Skeletal muscle cell (primary cell): ENCODE results near the gene ST14.
"Not testable (repeated sequence)": the region's sequence is repeated elsewhere in the genome, so short reads cannot be mapped to it uniquely, and the experiment has no call there.

ENCODE experiments used
- DNase-seq: peaks from one replicate; pipeline ENCODE4 v3.0.0-alpha.2; 2010; ENCODE audit warnings: low read depth
- H3K4me3 ChIP-seq: 2 replicates; pipeline ENCODE4 v1.5.1; 2011; ENCODE audit warnings: low read depth, mild to moderate bottlenecking, control low read depth, low read length, moderate library complexity

The ST14 gene

DNA sequence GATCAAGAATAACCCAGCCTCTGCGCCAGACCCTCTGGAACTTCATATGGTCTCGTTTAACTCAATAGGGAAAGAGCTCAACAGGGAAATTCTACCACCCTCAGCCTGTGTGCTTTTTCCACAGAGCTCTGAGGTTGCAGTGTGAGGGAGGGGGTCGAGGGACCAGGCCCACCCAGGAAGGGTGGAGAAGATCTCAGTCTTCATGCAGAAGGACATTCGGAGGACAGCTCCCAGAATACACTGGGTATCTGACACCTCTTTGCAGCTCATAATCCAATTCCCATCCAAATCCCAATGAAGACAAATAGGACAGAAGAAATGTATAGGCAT is 56.6 kb downstream of the ST14 start:
- no peak for DNase-seq
- no peak overlapping the region for H3K4me3 ChIP-seq

GRCh38 chr11:130216591-130217132 is 57.1 kb downstream of the ST14 start:
- DNase-seq: no peak
- no peak overlapping the region for H3K4me3 ChIP-seq

DNA sequence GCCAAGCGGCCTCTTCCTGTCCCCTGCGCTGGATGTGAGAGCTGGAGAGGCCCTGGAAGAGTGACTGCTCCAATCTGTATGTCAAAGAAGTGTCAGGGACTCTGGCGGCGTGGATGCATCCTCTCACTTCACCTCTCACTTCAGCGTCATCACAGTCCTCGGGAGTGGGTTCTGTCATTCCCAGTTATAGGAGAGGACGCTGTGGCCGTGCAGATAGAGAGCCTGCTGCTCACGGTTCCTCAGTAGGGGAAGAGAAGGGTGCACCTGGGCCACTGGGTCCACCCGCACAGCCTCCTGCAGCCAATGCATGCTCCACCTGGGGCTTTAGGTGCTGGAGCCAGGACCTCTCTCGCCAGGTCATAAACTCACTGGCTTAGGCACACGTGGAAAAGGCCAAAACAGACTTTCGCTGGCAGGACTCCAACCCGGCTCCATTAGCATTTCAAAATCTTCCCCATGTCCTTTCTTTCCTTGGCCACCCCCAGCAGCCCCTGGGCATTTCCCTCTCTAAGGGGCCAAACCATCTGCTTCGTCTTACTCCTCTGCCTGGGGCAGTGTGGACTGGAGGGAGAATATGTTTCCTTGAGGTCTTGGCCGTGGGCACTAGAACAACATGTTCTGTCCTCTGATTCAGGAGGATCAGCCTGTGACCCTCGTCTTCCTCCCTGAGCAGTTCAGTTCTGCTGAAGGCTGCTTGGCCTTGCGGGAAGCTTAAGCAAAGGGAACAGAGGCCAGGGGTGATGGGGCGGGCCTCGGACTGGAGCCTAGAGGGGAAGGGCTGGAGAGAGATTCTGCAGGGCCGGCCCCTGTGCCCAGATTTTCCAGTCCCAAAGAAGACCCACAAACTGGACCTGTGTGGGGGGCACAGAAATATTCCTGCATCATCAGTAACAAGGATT is 57.8 kb downstream of the ST14 start:
- no peak for DNase-seq
- no peak overlapping the region for H3K4me3 ChIP-seq

GRCh38 chr11:130218501-130219070 is 59.0 kb downstream of the ST14 start:
- no peak for DNase-seq
- H3K4me3 ChIP-seq: no peak overlapping the region

DNA sequence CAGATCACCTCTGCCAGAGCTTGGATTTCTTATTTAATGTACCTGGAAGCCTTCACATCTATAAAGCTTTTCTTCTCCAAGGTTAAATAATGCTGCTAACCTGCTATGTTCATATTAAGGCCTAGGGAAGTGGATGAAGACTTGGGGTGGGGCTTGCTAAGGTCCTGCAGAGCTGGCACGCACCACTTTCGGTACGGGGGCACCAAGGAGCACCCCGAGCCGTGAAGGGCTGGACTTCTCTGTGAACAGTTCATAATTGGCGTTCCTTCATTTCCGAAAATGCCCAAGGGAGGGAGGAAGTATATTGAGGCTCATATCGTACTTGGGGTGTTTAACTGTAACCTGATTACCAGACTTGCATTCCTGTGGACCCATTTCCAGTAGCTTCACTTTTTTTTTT is 59.6 kb downstream of the ST14 start:
- DNase-seq: no peak
- H3K4me3 ChIP-seq: no peak overlapping the region

DNA sequence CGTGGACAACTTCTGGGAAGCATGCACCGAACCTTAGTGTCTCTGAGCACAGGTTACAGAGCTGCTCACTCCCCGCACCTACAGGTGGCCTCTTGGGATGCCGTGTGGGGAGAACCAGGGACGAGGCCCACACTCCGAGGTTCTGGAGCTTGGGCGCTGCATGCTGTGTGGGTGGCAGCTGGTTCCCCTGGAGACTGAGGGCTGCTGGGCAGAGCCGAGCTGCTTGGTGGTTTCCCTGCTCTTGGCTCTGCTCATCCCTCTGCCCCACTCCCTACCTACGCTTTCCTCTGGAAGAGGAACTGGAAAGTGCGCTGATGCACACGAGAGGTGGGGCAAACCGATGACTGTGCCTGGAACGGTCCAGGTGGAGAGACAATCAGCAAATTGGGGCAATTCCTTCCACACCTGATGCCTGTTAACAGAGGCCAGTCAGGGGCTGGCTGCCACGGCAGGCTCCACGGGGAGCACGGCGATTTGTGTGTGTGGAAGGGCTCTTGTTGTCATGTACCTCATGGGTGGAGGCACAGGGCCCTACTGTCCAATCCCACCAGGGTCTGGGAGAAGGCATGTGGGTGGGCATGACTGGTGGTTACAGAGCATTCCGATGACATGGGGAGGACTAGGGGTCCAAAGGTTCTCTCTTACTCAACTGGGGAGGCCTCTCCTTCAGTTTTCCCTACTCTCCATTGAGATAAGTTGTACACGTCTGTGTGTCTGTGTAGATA is 60.9 kb downstream of the ST14 start:
- DNase-seq: no peak
- no peak overlapping the region for H3K4me3 ChIP-seq

GRCh38 chr11:130223291-130223971 is 63.8 kb downstream of the ST14 start:
- DNase-seq: no peak
- no peak overlapping the region for H3K4me3 ChIP-seq

DNA sequence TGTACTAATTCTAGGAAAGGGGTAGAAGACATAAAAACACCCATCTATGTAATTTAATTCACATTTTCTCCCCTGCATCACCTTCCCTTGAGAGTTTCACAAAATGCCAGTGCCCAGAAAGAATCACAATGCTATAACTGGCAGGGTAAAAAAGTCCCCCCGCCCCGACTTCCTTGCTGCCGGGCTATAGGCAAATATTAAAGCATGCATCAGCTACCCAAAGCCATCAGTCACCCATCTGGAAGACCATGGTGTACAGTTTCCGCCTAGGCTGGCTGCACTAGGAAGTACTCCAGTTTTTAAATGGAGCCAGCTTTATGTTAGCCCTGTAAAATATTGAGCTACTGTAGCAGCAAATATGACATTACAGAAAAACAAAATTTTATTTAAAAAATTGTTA is 67.8 kb downstream of the ST14 start:
- no peak overlapping the region for H3K4me3 ChIP-seq
- DNase-seq: no peak

DNA sequence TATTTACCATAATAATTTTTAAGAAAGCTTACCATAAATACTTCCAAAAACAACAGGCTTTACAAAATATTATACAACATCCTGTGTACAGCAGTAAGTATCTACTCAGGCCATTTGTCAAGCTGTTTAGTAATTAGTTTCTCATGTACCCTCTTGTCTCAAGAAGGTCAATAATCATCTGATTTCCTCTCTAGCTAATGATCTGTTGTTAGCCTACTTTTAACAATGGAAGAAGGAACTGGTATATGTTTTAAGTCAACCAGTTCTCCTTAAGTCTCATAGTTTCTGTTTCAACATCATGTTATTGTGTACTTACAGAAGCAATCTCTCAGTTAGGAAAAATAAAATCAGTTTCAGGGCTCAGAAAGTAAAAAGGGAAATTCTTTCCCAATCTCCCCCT is 73.9 kb downstream of the ST14 start:
- not testable (repeated sequence) for H3K4me3 ChIP-seq, DNase-seq

DNA sequence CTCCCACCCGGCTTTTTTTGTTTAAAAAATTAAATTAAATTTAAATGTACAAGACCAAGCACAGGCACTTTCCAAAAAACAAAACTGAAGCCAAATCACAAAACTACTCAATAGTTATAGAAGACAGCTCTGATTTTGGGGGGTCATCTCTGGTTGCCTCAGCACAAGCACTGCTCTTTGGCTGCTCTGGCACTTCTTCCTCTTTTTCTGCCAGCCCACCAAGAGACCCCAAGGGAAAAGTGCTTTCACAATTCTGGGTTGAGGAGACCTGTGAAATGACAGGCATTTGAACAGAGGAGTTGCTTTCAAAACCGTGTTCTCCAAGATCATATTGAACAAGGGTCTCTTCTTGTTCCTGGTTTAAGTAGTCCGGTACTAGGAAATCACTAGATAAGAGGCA is 74.3 kb downstream of the ST14 start:
- not testable (repeated sequence) for DNase-seq, H3K4me3 ChIP-seq

- no peak for DNase-seq
- no peak overlapping the region for H3K4me3 ChIP-seq
Observed at GRCh38 chr11:130234315-130234714, 74.7 kb downstream of the ST14 start.

DNA sequence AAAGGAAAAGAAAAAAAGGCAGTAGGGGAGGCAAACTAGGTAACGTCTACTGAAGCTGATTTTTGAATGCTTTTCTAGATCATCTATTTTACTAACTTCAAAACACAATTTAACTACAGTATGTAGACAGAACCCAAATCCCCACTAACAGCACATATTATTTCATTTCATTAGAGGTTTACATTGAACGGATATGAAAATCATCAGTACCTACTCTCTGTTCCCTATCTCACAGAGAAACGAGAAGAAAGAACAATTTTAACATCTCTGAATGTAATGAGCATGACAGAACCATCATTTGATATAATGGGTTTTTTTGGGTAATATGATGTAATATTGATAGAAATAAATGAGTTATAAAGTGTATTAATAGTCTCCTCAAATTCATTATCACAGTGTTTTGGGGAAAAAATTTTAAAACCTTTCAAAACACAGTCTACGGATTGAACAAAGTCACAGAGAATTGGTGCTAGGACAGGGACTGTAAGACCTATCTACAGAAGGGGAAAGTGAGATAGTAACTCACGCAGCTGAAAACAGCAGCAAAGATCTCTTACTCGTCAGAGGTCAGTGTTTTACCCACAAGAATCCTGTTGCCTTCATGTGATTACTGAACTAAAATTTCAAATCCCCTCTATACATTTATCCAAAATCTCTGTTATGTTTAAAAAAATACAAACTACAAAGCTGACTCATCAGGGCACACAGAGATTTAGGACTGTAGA is 77.9 kb downstream of the ST14 start:
- DNase-seq: no peak
- H3K4me3 ChIP-seq: no peak overlapping the region

- DNase-seq: no peak
Observed at GRCh38 chr11:130241713-130242112, 82.1 kb downstream of the ST14 start.

GRCh38 chr11:130243816-130244215 is 84.2 kb downstream of the ST14 start:
- DNase-seq: no peak
- H3K4me3 ChIP-seq: no peak overlapping the region

More at GRCh38 chr11:130241713-130242112, 82.1 kb downstream of the ST14 start:
- no peak overlapping the region for H3K4me3 ChIP-seq

- H3K4me3 ChIP-seq: no peak overlapping the region
- DNase-seq: no peak
Observed at GRCh38 chr11:130244848-130245247, 85.3 kb downstream of the ST14 start.

GRCh38 chr11:130245375-130245774 is 85.8 kb downstream of the ST14 start:
- not testable (repeated sequence) for DNase-seq, H3K4me3 ChIP-seq

GRCh38 chr11:130246270-130246669 is 86.7 kb downstream of the ST14 start:
- no peak overlapping the region for H3K4me3 ChIP-seq
- DNase-seq: no peak

GRCh38 chr11:130246738-130247137 is 87.2 kb downstream of the ST14 start:
- DNase-seq: peak; percentile 10
- no peak overlapping the region for H3K4me3 ChIP-seq

GRCh38 chr11:130247319-130247718 is 87.7 kb downstream of the ST14 start:
- no peak overlapping the region for H3K4me3 ChIP-seq
- DNase-seq: no peak
